ENCODE measurements around the gene RDH5.

DNA sequence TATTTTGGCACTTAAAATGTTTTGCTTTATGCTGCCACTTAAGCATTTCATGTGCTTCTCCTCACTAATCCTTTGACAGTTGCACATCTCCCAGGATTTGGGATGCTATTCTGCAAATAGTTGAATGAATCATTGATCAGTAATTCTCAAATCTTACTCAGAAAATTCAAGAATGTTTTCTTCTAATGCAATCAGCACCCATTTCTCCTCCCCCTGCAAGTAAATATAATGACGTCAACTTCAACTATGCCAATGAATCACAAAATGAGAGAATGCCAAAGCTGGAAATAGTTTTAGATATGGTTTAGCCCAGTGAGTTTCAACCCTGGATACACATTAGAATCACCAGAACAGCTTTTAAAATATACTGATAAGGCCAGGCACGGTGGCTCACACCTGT lies 6.5 kb upstream of the RDH5 start:
- TF ChIP-seq, protein P1, sequence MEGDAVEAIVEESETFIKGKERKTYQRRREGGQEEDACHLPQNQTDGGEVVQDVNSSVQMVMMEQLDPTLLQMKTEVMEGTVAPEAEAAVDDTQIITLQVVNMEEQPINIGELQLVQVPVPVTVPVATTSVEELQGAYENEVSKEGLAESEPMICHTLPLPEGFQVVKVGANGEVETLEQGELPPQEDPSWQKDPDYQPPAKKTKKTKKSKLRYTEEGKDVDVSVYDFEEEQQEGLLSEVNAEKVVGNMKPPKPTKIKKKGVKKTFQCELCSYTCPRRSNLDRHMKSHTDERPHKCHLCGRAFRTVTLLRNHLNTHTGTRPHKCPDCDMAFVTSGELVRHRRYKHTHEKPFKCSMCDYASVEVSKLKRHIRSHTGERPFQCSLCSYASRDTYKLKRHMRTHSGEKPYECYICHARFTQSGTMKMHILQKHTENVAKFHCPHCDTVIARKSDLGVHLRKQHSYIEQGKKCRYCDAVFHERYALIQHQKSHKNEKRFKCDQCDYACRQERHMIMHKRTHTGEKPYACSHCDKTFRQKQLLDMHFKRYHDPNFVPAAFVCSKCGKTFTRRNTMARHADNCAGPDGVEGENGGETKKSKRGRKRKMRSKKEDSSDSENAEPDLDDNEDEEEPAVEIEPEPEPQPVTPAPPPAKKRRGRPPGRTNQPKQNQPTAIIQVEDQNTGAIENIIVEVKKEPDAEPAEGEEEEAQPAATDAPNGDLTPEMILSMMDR (IDR thresholded peaks at IDR 0.05 in 8 of 11, conservative IDR thresholded peaks at IDR 0.05 in 3 of 11) = no peak
- no peak for TF ChIP-seq POLR2A (IDR thresholded peaks at IDR 0.05)
- no peak for TF ChIP-seq POLR2AphosphoS5 (IDR thresholded peaks at IDR 0.05)
